Nephron progenitor cell (in vitro differentiated cells): ENCODE data around the gene OR51D1.

ENCODE experiments used
- DNase-seq: peaks from one replicate; pipeline ENCODE4 v3.0.0; 2021
- H3K27ac Mint-ChIP-seq: 2 replicates; pipeline ENCODE4 v1.8.0; 2021; ENCODE audit warnings: mild to moderate bottlenecking, moderate library complexity, mixed read lengths
- H3K27me3 Mint-ChIP-seq: 2 replicates; pipeline ENCODE4 v1.8.0; 2021; ENCODE audit warnings: mild to moderate bottlenecking, low read depth, mixed read lengths; ENCODE audit not compliant: poor library complexity
- H3K36me3 Mint-ChIP-seq: 2 replicates; pipeline ENCODE4 v1.8.0; 2021; ENCODE audit warnings: low read depth, mixed read lengths
- H3K4me1 Mint-ChIP-seq: 2 replicates; pipeline ENCODE4 v1.8.0; 2021; ENCODE audit warnings: mixed read lengths
- H3K4me3 Mint-ChIP-seq: 2 replicates; pipeline ENCODE4 v1.8.0; 2021; ENCODE audit warnings: mild to moderate bottlenecking, moderate library complexity, mixed read lengths
- H3K9me3 Mint-ChIP-seq: 2 replicates; pipeline ENCODE4 v1.8.0; 2021; ENCODE audit warnings: mild to moderate bottlenecking, moderate library complexity, mixed read lengths
- CTCF ChIP-seq: fragments of 200-600 bp; sonication (generic); IDR thresholded peaks from 2 replicates; pipeline ENCODE4 v1.5.0; 2021; ENCODE audit warnings: antibody characterized with exemption

OR51D1 gene

GRCh38 chr11:4665424-4665823 lies 28.1 kb downstream of the OR51D1 start:
- no peaks in the 10 kb centered on the region for H3K9me3 Mint-ChIP-seq
- no peak overlapping the region for H3K4me3 Mint-ChIP-seq
- H3K27me3 Mint-ChIP-seq: no peaks in the 10 kb centered on the region
- no peak for DNase-seq
- no peak for TF ChIP-seq CTCF
- no peaks in the 10 kb centered on the region for H3K36me3 Mint-ChIP-seq
- no peak overlapping the region for H3K27ac Mint-ChIP-seq
- peaks cover 41% of the 10 kb centered on the region for H3K4me1 Mint-ChIP-seq

- TF ChIP-seq CTCF: no peak
- no peaks in the 10 kb centered on the region for H3K27me3 Mint-ChIP-seq
- no peaks in the 10 kb centered on the region for H3K9me3 Mint-ChIP-seq
- no peak overlapping the region for H3K4me3 Mint-ChIP-seq
- no peak overlapping the region for H3K27ac Mint-ChIP-seq
- H3K36me3 Mint-ChIP-seq: no peaks in the 10 kb centered on the region
- peaks cover 25% of the 10 kb centered on the region for H3K4me1 Mint-ChIP-seq
- DNase-seq: no peak
Observed at GRCh38 chr11:4671741-4672140, 34.5 kb downstream of the OR51D1 start.

- DNase-seq: no peak
- H3K9me3 Mint-ChIP-seq: no peaks in the 10 kb centered on the region
- no peaks in the 10 kb centered on the region for H3K36me3 Mint-ChIP-seq
- peaks cover 25% of the 10 kb centered on the region for H3K4me1 Mint-ChIP-seq
- no peak overlapping the region for H3K4me3 Mint-ChIP-seq
- H3K27ac Mint-ChIP-seq: no peak overlapping the region
- TF ChIP-seq CTCF: no peak
- H3K27me3 Mint-ChIP-seq: no peaks in the 10 kb centered on the region
Observed at GRCh38 chr11:4672470-4672869, 35.2 kb downstream of the OR51D1 start.

- peaks cover 25% of the 10 kb centered on the region for H3K4me1 Mint-ChIP-seq
- no peaks in the 10 kb centered on the region for H3K36me3 Mint-ChIP-seq
- no peak overlapping the region for H3K4me3 Mint-ChIP-seq
- H3K27ac Mint-ChIP-seq: no peak overlapping the region
- TF ChIP-seq CTCF: no peak
- DNase-seq: no peak
- no peaks in the 10 kb centered on the region for H3K9me3 Mint-ChIP-seq
- H3K27me3 Mint-ChIP-seq: no peaks in the 10 kb centered on the region
Observed at GRCh38 chr11:4673781-4674180, 36.5 kb downstream of the OR51D1 start.

- no peak for TF ChIP-seq CTCF
- DNase-seq: no peak
- H3K9me3 Mint-ChIP-seq: no peaks in the 10 kb centered on the region
- H3K36me3 Mint-ChIP-seq: no peaks in the 10 kb centered on the region
- H3K4me3 Mint-ChIP-seq: no peak overlapping the region
- H3K27me3 Mint-ChIP-seq: peaks cover 1% of the 10 kb centered on the region
- H3K4me1 Mint-ChIP-seq: peaks cover 19% of the 10 kb centered on the region
- H3K27ac Mint-ChIP-seq: no peak overlapping the region
Observed at GRCh38 chr11:4677948-4678347, 40.7 kb downstream of the OR51D1 start.

- Mint-ChIP-seq H3K36me3 (no peaks in the 10 kb centered on the region), H3K27ac (no peak overlapping the region), H3K4me3 (no peak overlapping the region), H3K27me3 (peaks cover 3% of the 10 kb centered on the region), H3K9me3 (no peaks in the 10 kb centered on the region), H3K4me1 (peaks cover 17% of the 10 kb centered on the region)
- TF ChIP-seq CTCF: no peak
- DNase-seq: no peak
Observed at GRCh38 chr11:4680341-4680740, 43.1 kb downstream of the OR51D1 start.
